GM10248 (cell line): ENCODE data around the gene RPL13.

Source experiments
- CTCF ChIA-PET: fragments of 300-600 bp; sonication (Branson Sonifier 250); formaldehyde crosslinking; extraction: SDS; loops from one replicate; lab custom pipeline; 2021; ENCODE audit warnings: antibody characterized with exemption; lab: Yijun Ruan, JAX
- POLR2A ChIA-PET: fragments of 350-650 bp; sonication (Branson Sonifier 250); formaldehyde crosslinking; extraction: SDS; loops from one replicate; lab custom pipeline; 2020; ENCODE audit warnings: antibody characterized with exemption; lab: Yijun Ruan, JAX
- DNase-seq: peaks from one replicate; pipeline ENCODE4 v3.0.0; 2012; ENCODE audit errors: extremely low spot score
- CTCF ChIP-seq: IDR thresholded peaks from 2 replicates; pipeline ENCODE4 v1.5.1; 2012; ENCODE audit warnings: mild to moderate bottlenecking, low read depth; ENCODE audit errors: extremely low read depth, missing control alignments, control extremely low read depth

Gene RPL13

GRCh38 chr16:89547291-89547690, 13.2 kb upstream of the RPL13 start:
- ChIA-PET CTCF (interaction anchor here (3.0 kb wide), 1 partner anchor 10 kb away, joined by 12 read pairs; no protein-coding TSS in a partner anchor), POLR2A (no interaction called here)
- DNase-seq: no peak
- no peak for TF ChIP-seq CTCF

GRCh38 chr16:89547860-89548259, 12.6 kb upstream of the RPL13 start:
- no peak for DNase-seq
- CTCF ChIA-PET: interaction anchor here (1.3 to 3.0 kb wide), 2 partner anchors 10 to 11 kb away, joined by 4 to 12 read pairs; no protein-coding TSS in a partner anchor
- no peak for TF ChIP-seq CTCF
- POLR2A ChIA-PET: no interaction called here

GRCh38 chr16:89548344-89549006, 12.0 kb upstream of the RPL13 start:
- no peak for TF ChIP-seq CTCF
- ChIA-PET POLR2A (no interaction called here), CTCF (interaction anchor here (0.9 to 3.0 kb wide), 4 partner anchors 9 to 312 kb away, joined by 3 to 12 read pairs (median 4); partner anchors contain the start of gene SPG7)
- no peak for DNase-seq

- no peak for TF ChIP-seq CTCF
- DNase-seq: no peak
These were observed 11.3 kb upstream of the RPL13 start for GRCh38 chr16:89549007-89549700.

GRCh38 chr16:89550421-89551007, 10.0 kb upstream of the RPL13 start:
- no peak for TF ChIP-seq CTCF
- CTCF ChIA-PET: interaction anchor here (2.8 kb wide), 1 partner anchor 14 kb away, joined by 8 read pairs; no protein-coding TSS in a partner anchor
- no peak for DNase-seq
- POLR2A ChIA-PET: no interaction called here

More at GRCh38 chr16:89549007-89549700, 11.3 kb upstream of the RPL13 start:
- CTCF ChIA-PET: interaction anchor here (0.9 to 3.0 kb wide), 4 partner anchors 8 to 312 kb away, joined by 3 to 12 read pairs (median 4); partner anchors contain the start of gene SPG7
- POLR2A ChIA-PET: no interaction called here

GRCh38 chr16:89552329-89552728, 8.2 kb upstream of the RPL13 start:
- no peak for DNase-seq
- no peak for TF ChIP-seq CTCF
- CTCF ChIA-PET: interaction anchor here (1.0 to 2.8 kb wide), 3 partner anchors 8 to 23 kb away, joined by 4 to 8 read pairs (median 4); no protein-coding TSS in a partner anchor
- POLR2A ChIA-PET: no interaction called here
